ENCODE data around the gene IL18RAP.

DNA sequence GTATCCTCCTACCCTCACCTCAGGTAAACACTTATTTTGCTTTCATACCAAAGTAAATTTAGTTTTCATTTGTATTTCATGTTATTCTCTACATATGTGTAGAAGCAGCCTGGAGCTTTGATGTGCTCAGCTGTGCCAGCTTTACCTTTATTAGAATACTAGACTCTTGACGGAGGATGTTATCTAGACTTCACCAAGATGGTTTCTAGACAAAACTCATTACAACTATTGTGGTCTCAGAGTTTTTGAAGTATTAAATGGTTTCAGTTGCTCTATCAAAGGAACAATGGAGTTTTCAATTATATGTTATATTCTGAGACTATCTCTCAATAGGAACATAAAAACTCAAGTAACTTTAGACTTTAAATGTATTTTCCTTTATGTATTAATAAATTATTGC, 5.0 kb upstream of the IL18RAP start:
- TF ChIP-seq, protein P1, sequence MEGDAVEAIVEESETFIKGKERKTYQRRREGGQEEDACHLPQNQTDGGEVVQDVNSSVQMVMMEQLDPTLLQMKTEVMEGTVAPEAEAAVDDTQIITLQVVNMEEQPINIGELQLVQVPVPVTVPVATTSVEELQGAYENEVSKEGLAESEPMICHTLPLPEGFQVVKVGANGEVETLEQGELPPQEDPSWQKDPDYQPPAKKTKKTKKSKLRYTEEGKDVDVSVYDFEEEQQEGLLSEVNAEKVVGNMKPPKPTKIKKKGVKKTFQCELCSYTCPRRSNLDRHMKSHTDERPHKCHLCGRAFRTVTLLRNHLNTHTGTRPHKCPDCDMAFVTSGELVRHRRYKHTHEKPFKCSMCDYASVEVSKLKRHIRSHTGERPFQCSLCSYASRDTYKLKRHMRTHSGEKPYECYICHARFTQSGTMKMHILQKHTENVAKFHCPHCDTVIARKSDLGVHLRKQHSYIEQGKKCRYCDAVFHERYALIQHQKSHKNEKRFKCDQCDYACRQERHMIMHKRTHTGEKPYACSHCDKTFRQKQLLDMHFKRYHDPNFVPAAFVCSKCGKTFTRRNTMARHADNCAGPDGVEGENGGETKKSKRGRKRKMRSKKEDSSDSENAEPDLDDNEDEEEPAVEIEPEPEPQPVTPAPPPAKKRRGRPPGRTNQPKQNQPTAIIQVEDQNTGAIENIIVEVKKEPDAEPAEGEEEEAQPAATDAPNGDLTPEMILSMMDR (conservative IDR thresholded peaks at IDR 0.05; ENCODE audit: low read depth in 2 of 2), result no peak
- TF ChIP-seq EZH2phosphoT487 (IDR thresholded peaks at IDR 0.05; ENCODE audit: unreplicated experiment), result no peak
- no peak for TF ChIP-seq EZH2 (IDR thresholded peaks at IDR 0.05; ENCODE audit: low read depth, unreplicated experiment)
- no peak for TF ChIP-seq POLR2AphosphoS5 (IDR thresholded peaks at IDR 0.05; ENCODE audit: low read depth)
- TF ChIP-seq, protein P2, sequence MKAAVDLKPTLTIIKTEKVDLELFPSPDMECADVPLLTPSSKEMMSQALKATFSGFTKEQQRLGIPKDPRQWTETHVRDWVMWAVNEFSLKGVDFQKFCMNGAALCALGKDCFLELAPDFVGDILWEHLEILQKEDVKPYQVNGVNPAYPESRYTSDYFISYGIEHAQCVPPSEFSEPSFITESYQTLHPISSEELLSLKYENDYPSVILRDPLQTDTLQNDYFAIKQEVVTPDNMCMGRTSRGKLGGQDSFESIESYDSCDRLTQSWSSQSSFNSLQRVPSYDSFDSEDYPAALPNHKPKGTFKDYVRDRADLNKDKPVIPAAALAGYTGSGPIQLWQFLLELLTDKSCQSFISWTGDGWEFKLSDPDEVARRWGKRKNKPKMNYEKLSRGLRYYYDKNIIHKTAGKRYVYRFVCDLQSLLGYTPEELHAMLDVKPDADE (IDR thresholded peaks at IDR 0.05), result no peak
- TF ChIP-seq CREB1 (CRISPR knock-in tag; IDR thresholded peaks at IDR 0.05; ENCODE audit: low read depth), result no peak
- TF ChIP-seq NANOG (IDR thresholded peaks at IDR 0.05; ENCODE audit: borderline replicate concordance), result no peak
- no peak for TF ChIP-seq ZNF114 (CRISPR knock-in tag; IDR thresholded peaks at IDR 0.05)
- no peak for TF ChIP-seq ZNF331 (CRISPR knock-in tag; IDR thresholded peaks at IDR 0.05; ENCODE audit: low read depth)
- TF ChIP-seq, protein P3, sequence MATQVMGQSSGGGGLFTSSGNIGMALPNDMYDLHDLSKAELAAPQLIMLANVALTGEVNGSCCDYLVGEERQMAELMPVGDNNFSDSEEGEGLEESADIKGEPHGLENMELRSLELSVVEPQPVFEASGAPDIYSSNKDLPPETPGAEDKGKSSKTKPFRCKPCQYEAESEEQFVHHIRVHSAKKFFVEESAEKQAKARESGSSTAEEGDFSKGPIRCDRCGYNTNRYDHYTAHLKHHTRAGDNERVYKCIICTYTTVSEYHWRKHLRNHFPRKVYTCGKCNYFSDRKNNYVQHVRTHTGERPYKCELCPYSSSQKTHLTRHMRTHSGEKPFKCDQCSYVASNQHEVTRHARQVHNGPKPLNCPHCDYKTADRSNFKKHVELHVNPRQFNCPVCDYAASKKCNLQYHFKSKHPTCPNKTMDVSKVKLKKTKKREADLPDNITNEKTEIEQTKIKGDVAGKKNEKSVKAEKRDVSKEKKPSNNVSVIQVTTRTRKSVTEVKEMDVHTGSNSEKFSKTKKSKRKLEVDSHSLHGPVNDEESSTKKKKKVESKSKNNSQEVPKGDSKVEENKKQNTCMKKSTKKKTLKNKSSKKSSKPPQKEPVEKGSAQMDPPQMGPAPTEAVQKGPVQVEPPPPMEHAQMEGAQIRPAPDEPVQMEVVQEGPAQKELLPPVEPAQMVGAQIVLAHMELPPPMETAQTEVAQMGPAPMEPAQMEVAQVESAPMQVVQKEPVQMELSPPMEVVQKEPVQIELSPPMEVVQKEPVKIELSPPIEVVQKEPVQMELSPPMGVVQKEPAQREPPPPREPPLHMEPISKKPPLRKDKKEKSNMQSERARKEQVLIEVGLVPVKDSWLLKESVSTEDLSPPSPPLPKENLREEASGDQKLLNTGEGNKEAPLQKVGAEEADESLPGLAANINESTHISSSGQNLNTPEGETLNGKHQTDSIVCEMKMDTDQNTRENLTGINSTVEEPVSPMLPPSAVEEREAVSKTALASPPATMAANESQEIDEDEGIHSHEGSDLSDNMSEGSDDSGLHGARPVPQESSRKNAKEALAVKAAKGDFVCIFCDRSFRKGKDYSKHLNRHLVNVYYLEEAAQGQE (IDR thresholded peaks at IDR 0.05; ENCODE audit: unreplicated experiment), result no peak
- no peak for TF ChIP-seq JUNB (IDR thresholded peaks at IDR 0.05; ENCODE audit: unreplicated experiment)
- TF ChIP-seq STAT1 (IDR thresholded peaks at IDR 0.05; ENCODE audit: unreplicated experiment), result no peak

All from GM23338 (cell line).